HG03575 (cell line): Measurements from ENCODE around the gene SMLR1.

ENCODE experiments used
- ATAC-seq: cut with Tn5 transposase; IDR thresholded peaks from one replicate; pipeline ENCODE4 v1.9.1; 2021; ENCODE audit not compliant: unreplicated experiment, insufficient number of reproducible peaks, low FRiP score; ENCODE audit errors: extremely low read depth

SMLR1 gene

DNA sequence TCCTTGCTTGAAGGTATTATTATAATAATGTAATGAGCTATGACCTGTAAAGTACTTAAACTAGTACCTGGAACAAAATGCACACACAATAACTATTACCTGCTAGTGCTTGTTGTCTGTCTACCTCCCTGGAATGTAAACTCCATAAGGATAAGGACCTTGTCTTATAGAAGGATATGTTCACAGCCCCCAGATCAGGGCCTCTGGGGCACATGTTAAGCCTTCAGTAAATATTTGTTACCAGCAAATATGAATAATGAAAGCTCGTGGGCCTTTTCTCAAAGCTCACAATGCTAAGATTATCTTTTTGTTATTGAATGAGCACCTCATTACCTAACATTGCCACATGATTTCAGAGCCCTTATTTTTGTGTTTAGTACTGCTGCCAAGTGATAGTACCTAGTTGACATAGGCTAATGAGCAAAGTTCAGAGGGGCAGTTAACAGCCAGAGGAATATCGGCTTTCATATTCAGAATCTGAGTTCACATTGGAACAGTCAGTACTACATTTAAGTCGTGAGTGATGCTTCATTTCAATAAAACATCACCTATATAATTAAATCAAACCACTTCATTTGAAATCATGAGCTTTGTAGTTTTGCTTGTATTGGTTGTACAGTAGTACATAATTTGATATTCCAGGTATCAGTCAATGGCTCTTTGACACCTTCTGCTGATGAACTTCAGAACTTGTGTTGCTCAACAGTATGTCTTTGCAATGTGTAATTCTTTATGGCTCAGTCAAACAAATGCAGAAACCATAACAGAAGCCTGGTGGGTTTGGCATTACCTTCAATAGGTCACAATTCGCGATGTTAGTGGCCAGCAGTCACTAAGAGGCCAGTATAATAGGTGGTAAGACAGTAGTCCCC lies 11.8 kb upstream of the SMLR1 start:
- ATAC-seq: no peak

DNA sequence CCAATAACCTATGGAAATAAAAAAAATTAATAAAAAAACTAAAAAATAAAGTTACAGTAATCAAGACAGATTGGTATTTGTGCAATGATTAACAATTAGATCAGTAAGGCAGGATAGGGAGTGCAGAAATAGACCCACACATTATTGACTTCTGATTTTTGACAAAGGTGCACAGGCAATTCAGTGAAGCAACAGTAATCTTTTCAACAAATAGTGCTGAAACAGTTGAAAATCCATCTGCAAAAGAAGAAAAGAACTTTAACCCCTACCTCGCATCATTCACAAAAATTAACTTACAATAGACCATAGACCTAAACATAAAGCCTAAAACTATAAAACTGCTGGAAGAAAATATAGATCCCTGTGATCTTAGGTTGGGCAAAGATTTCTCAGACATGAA lies 4.5 kb upstream of the SMLR1 start:
- ATAC-seq: no peak

DNA sequence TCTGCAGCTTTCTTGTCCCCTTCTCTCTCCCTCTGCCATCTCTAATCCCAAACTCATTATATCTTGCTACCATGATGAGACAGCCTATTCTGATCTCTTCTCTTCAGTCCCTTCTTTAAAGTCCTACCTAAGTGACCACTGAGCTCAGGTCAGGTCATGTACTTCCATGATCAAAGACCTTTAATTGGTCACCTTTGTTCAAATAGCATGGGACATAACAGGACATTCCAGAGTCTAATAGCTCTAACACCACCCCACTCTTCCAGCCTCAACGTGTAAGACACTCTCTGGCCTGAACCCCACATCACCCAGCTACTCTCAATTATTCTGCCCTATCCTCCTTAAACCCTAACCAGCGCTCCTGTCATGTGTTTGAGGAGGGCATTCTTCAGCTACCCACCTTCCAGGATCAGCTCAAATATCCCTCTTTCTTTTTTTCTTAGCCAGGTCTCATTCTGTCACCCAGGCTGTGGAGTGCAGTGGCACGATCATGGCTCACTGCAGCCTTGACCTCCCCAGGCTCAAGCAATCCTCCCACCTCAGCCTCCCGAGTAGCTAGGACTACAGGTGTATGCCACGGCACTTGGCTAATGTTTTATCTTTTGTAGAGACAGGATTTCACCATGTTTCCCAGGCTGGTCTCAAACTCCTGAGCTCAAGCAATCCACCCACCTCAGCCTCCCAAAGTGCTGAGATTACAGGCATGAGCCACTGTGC lies 2.1 kb upstream of the SMLR1 start:
- no peak for ATAC-seq

DNA sequence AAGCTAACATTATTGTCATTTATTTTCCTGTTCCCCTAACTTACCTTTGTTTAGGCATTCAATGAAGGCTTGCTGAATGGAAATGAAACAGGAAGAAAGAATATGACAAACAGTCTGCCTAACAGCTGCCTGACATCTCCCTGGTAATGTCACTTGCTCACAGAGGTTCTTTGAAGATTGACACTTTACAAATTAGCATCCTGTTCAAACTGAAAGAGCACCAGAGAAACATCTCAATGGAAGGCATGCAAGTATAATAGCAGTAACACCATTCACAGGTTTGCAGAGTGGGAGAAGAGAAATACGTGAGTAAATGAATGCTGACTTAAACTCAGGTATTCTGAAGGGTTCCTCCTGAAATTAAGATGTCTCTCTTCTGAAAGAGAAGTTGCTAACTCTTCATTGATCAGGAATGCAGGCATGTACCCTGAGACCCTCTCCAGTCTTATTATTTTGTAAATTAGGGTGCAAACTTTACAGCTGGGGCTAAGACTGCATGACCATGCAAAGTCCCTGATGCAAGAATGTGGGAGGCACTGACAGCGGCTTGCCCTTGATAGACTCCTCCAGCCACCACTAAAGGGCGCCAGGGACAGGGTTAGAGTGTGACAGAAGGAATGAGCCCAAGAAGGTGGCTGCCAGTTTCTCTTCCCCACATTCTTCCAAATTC lies 1.3 kb upstream of the SMLR1 start:
- no peak for ATAC-seq

DNA sequence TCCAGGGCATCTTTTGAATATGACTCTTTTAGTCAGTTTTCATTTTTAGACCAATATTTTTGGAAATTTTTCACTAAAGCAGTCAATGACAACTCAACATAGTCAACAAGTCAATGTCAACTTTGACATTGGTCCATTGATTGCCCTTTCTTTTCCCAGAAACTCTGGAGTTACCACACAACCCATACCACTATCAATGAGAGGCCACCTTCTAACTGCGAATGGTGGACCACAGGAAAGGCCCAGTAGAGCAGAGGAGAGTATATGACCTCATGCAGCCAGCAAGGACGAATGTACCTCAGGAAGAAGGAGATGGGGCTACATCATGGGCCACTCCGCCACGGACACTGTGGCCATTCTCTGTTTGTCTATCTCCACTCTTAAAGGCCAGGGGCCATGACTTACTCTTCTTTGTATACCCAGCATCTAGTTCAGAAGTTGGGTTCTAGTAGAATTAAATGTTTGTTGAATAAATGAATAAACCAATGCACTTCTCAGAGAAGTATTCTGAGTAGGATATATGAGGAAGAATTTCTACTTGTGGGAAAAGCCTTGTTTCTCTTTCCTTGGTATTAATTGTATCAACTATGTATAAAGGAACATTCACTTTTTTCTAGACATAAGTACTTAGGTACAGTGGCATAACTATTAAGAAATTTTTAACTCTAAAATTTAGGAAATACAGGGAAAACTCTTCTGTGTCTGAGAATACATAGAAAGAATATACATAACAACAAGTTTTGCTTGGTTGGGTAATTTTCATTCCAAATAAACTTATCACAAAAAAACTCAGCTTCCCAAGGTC lies 562 bp upstream of the SMLR1 start:
- no peak for ATAC-seq

- no peak for ATAC-seq
Observed at GRCh38 chr6:130829333-130829910, 2.2 kb downstream of the SMLR1 start.

DNA sequence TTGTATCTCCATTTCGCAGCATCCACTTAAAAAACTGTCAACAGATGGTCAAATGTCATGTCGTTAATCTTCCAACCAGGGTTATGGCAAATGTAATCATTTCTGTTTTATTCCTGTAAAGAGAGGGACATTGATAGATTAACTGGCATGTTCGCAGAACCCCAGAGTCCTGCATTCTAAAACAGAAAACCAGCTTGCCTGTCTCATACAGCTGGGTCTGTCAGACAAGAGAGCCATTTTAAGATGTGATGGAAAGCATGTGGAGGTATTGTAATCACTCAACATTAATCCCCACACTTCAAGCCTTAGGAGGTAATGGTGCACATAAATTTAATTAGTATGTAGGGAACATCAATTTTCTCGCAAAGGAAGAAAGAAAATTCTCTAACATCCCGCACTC lies 4.4 kb downstream of the SMLR1 start:
- no peak for ATAC-seq

GRCh38 chr6:130833569-130833968 lies 6.4 kb downstream of the SMLR1 start:
- no peak for ATAC-seq

- ATAC-seq: no peak
Observed at GRCh38 chr6:130834482-130835251, 7.5 kb downstream of the SMLR1 start.

DNA sequence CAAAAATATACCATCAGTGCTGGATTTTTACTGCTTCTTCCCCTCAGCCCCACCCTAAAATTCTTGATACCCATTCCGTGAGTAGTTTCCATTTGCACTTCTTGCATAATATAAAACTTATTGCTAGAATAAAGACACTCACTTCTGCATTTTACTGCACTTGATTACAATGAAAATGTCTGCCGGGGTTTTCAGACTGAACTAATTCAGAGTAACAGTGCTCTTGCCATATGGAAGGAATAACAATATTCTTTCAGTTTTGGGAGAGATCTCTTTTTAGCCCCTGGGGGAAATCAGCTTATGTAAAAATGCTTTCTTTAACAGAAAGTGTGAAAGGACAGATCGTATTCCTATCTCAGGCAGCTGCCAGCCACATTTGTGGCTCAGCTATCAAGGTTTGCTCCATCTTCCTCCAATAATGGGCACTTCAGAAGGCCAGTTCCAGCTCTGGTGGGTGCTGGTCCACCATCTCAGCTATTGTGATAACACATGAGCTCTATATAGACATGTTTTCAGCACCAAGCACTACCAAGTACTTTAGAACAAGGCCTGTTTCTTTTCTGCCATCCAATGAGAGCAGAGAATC lies 8.9 kb downstream of the SMLR1 start:
- ATAC-seq: no peak

- ATAC-seq: no peak
Observed at GRCh38 chr6:130837067-130837466, 9.9 kb downstream of the SMLR1 start.

DNA sequence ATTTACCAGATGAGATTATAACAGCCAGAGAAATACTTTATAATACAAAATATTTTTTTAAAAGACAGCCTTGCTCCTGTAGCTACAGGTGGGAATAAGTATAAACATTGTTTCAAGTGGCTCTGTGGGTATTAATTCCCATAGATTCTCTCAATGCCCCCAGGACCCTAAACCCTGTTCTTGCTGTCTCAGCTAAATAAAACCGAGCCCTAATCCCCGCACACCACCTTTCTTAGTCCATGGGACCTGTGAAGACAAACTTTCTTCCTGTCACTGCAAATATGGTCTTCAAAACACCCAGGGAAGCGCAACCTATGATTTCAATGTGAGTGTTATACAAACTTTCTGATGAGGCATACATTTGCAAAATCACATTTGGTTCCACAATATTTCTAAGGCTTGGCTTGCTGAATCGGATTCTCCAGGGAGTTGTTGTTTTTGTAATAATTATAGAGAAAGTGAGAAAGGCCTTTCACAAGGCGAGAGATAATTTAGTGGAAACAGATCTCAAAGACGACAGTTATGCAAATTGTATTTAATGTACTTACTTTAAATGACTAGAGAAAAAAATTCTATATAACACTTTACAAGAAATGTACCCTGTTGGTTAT lies 11.1 kb downstream of the SMLR1 start:
- ATAC-seq: no peak

GRCh38 chr6:130838951-130839350 lies 11.7 kb downstream of the SMLR1 start:
- ATAC-seq: no peak

GRCh38 chr6:130839379-130839778 lies 12.2 kb downstream of the SMLR1 start:
- ATAC-seq: no peak

DNA sequence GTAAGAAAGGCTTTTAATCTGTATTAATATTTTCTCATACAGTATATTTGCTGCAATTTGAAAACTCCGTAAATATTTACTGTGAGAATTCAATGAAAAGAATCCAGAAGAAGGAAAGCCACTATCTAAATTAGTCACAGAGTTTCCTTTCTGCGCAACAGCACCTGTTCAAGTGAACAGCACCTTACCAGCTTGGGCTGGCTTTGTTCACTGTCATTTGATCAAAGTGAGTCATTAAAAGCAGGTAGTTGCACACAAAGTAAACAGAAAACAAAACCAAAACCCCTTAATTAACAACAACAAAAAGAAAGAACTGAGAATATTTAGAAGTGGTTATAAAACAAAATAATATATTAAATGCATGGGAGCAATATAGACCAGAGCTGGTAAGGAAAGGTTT lies 12.8 kb downstream of the SMLR1 start:
- ATAC-seq: no peak

GRCh38 chr6:130841128-130841728 lies 14.0 kb downstream of the SMLR1 start:
- ATAC-seq: no peak
